Measurements from ENCODE around the gene MSMO1. TPM values are rescaled to one million over a fixed set of nuclear protein-coding genes. Genes with fewer than 3 reads are reported as not detected.
A peak's percentile ranks its signal among the peaks of the same experiment; 100 is the strongest.

Gene MSMO1
- polyA plus RNA-seq, 1 of the 3 experiments (the other 2 are of a cell fraction), result 13.2 TPM

DNA sequence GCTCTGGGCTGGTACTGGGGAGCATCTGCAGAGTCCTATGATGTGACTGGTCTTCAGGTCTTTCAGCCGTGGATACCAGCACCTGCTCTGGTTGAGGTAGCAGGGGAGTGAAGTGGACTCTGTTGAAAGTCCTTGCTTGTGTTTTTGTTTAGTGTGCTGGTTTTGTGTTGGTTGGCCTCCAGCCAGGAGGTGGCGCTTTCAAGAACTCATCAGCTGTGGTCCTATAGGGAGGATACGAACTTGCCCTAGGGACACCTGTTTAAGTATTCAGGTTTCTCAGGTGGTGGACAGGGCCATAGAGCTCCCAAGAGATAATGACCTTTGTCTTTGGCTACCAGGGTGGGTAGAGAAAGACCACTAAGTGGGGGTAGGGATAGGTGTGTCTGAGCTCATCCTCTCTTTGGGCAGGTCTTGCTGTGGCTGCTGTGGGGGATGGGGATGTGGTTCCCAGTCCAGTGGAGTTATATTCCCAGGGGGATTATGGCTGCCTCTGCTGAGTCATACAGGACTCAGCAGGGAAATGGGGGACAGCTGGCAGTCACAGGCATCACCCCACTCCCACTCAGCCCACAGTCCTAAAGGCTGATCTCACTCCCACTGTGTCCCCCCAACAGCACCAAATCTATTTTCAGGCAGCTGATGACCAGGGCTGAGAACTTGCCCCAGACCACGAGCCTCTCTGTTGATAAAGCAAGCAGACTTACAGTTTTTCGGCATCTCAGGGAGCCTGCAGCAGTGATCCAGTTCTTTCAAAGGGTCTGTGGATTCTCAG is 24.1 kb downstream of the MSMO1 start:
- POLR2A ChIA-PET, result no interaction called here
- DNase-seq, result no peak
- no peaks in the 10 kb centered on the region for H3F3A ChIP-seq (replicated peaks; ENCODE audit: insufficient read depth)

DNA sequence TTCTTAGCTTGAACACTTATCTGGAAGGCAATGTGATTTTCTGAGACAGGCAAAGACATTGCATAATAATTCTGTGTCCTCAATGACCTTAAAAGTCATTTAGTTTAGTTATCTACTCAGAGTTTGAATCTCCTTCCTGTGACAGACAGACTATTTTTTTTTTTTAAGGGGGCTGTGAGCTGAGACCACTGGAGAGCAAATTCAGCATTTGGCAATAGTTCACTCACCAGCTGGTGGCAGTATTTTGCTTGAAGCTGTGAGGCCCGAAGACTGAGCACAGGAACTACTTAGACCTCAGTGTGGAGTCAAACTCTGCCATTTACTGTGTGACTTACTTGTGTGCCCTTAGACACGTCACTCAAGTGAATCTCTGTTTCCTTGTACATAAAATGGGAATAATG is 28.4 kb downstream of the MSMO1 start:
- no peak overlapping the region; a peak in 1 of 4 replicates for H3K4me3 ChIP-seq (ENCODE audit: low read depth in 2 of 2, low read length in 1 of 2)
- CTCF ChIA-PET, result interaction anchor here (0.7 to 8.3 kb wide), 28 partner anchors 9 to 242 kb away, joined by 3 to 64 read pairs (median 6); partner anchors contain the start of gene CPE
- WGBS (ENCODE audit: low lambda C conversion rate), result 7% methylated on average over 2 of the region's 2 CpGs
- no peak overlapping the region for H3K27ac ChIP-seq (ENCODE audit: low read depth in 2 of 2, low read length in 1 of 2)
- no peaks in the 10 kb centered on the region for H3K4me1 ChIP-seq (ENCODE audit: control insufficient read depth in 1 of 2, insufficient read depth in 2 of 2, low read depth in 1 of 2, low read length in 1 of 2)
- no peak overlapping the region for H2AFZ ChIP-seq (ENCODE audit: low read depth)
- no peaks in the 10 kb centered on the region for H3K79me2 ChIP-seq (ENCODE audit: insufficient read depth)
- H3K27me3 ChIP-seq (ENCODE audit: insufficient read depth), result no peaks in the 10 kb centered on the region
- H3F3A ChIP-seq (replicated peaks; ENCODE audit: insufficient read depth), result no peaks in the 10 kb centered on the region
- DNase-seq, result peak; percentile 47
- H3K9me3 ChIP-seq, result no peaks in the 10 kb centered on the region
- H3K4me2 ChIP-seq, result no peak overlapping the region
- no peaks in the 10 kb centered on the region for H3K9me2 ChIP-seq
- no peaks in the 10 kb centered on the region for H4K20me1 ChIP-seq (ENCODE audit: insufficient read depth)
- POLR2A ChIA-PET, result no interaction called here
- no peak overlapping the region for H3K9ac ChIP-seq
- H3K36me3 ChIP-seq (replicated peaks in 1 of 2; ENCODE audit: control insufficient read depth in 1 of 2, insufficient read depth in 2 of 2, low read length in 1 of 2), result no peaks in the 10 kb centered on the region
- no peak for TF ChIP-seq FOSL2 (IDR thresholded peaks at IDR 0.05; ENCODE audit: borderline replicate concordance, low read depth)
- no peak for TF ChIP-seq FOXM1 (IDR thresholded peaks at IDR 0.05; ENCODE audit: low read depth)
- TF ChIP-seq NFIC (IDR thresholded peaks at IDR 0.05; ENCODE audit: borderline replicate concordance), result no peak
- TF ChIP-seq, protein P1, sequence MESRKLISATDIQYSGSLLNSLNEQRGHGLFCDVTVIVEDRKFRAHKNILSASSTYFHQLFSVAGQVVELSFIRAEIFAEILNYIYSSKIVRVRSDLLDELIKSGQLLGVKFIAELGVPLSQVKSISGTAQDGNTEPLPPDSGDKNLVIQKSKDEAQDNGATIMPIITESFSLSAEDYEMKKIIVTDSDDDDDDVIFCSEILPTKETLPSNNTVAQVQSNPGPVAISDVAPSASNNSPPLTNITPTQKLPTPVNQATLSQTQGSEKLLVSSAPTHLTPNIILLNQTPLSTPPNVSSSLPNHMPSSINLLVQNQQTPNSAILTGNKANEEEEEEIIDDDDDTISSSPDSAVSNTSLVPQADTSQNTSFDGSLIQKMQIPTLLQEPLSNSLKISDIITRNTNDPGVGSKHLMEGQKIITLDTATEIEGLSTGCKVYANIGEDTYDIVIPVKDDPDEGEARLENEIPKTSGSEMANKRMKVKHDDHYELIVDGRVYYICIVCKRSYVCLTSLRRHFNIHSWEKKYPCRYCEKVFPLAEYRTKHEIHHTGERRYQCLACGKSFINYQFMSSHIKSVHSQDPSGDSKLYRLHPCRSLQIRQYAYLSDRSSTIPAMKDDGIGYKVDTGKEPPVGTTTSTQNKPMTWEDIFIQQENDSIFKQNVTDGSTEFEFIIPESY (IDR thresholded peaks at IDR 0.05; ENCODE audit: borderline replicate concordance, low read depth), result no peak
- no peak for TF ChIP-seq NRF1 (IDR thresholded peaks at IDR 0.05; ENCODE audit: low read depth, low read length)
- TF ChIP-seq, protein P2, sequence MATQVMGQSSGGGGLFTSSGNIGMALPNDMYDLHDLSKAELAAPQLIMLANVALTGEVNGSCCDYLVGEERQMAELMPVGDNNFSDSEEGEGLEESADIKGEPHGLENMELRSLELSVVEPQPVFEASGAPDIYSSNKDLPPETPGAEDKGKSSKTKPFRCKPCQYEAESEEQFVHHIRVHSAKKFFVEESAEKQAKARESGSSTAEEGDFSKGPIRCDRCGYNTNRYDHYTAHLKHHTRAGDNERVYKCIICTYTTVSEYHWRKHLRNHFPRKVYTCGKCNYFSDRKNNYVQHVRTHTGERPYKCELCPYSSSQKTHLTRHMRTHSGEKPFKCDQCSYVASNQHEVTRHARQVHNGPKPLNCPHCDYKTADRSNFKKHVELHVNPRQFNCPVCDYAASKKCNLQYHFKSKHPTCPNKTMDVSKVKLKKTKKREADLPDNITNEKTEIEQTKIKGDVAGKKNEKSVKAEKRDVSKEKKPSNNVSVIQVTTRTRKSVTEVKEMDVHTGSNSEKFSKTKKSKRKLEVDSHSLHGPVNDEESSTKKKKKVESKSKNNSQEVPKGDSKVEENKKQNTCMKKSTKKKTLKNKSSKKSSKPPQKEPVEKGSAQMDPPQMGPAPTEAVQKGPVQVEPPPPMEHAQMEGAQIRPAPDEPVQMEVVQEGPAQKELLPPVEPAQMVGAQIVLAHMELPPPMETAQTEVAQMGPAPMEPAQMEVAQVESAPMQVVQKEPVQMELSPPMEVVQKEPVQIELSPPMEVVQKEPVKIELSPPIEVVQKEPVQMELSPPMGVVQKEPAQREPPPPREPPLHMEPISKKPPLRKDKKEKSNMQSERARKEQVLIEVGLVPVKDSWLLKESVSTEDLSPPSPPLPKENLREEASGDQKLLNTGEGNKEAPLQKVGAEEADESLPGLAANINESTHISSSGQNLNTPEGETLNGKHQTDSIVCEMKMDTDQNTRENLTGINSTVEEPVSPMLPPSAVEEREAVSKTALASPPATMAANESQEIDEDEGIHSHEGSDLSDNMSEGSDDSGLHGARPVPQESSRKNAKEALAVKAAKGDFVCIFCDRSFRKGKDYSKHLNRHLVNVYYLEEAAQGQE (IDR thresholded peaks at IDR 0.05; ENCODE audit: low read depth, low read length), result no peak
- TF ChIP-seq, protein P3, sequence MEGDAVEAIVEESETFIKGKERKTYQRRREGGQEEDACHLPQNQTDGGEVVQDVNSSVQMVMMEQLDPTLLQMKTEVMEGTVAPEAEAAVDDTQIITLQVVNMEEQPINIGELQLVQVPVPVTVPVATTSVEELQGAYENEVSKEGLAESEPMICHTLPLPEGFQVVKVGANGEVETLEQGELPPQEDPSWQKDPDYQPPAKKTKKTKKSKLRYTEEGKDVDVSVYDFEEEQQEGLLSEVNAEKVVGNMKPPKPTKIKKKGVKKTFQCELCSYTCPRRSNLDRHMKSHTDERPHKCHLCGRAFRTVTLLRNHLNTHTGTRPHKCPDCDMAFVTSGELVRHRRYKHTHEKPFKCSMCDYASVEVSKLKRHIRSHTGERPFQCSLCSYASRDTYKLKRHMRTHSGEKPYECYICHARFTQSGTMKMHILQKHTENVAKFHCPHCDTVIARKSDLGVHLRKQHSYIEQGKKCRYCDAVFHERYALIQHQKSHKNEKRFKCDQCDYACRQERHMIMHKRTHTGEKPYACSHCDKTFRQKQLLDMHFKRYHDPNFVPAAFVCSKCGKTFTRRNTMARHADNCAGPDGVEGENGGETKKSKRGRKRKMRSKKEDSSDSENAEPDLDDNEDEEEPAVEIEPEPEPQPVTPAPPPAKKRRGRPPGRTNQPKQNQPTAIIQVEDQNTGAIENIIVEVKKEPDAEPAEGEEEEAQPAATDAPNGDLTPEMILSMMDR (IDR thresholded peaks at IDR 0.05), result peak; percentile 56

More for the DNA sequence above, 24.1 kb downstream of the MSMO1 start:
- no peaks in the 10 kb centered on the region for H4K20me1 ChIP-seq (ENCODE audit: insufficient read depth)
- no peak overlapping the region for H3K4me3 ChIP-seq (ENCODE audit: low read depth in 2 of 2, low read length in 1 of 2)
- no peak overlapping the region for H3K9ac ChIP-seq
- 85% methylated on average over 2 of the region's 5 CpGs for WGBS (ENCODE audit: low lambda C conversion rate)
- H3K4me1 ChIP-seq (ENCODE audit: control insufficient read depth in 1 of 2, insufficient read depth in 2 of 2, low read depth in 1 of 2, low read length in 1 of 2), result no peaks in the 10 kb centered on the region
- no peaks in the 10 kb centered on the region for H3K79me2 ChIP-seq (ENCODE audit: insufficient read depth)
- H3K27ac ChIP-seq (ENCODE audit: low read depth in 2 of 2, low read length in 1 of 2), result no peak overlapping the region
- no peaks in the 10 kb centered on the region for H3K9me3 ChIP-seq
- no peaks in the 10 kb centered on the region for H3K9me2 ChIP-seq
- TF ChIP-seq NFIC (IDR thresholded peaks at IDR 0.05; ENCODE audit: borderline replicate concordance), result no peak
- no peak for TF ChIP-seq MEF2A (IDR thresholded peaks at IDR 0.05; ENCODE audit: borderline replicate concordance, low read depth)
- no peak for TF ChIP-seq FOXJ3 (CRISPR knock-in tag; IDR thresholded peaks at IDR 0.05)
- TF ChIP-seq, protein P3 (IDR thresholded peaks at IDR 0.05), result no peak
- TF ChIP-seq, protein P4, sequence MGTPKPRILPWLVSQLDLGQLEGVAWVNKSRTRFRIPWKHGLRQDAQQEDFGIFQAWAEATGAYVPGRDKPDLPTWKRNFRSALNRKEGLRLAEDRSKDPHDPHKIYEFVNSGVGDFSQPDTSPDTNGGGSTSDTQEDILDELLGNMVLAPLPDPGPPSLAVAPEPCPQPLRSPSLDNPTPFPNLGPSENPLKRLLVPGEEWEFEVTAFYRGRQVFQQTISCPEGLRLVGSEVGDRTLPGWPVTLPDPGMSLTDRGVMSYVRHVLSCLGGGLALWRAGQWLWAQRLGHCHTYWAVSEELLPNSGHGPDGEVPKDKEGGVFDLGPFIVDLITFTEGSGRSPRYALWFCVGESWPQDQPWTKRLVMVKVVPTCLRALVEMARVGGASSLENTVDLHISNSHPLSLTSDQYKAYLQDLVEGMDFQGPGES (IDR thresholded peaks at IDR 0.05; ENCODE audit: low read depth, low read length), result no peak
- no peak for TF ChIP-seq CHD2 (IDR thresholded peaks at IDR 0.05; ENCODE audit: low read length, partially characterized antibody)
- TF ChIP-seq, protein P5, sequence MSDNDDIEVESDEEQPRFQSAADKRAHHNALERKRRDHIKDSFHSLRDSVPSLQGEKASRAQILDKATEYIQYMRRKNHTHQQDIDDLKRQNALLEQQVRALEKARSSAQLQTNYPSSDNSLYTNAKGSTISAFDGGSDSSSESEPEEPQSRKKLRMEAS (IDR thresholded peaks at IDR 0.05; ENCODE audit: low read depth), result no peak
- no peak for TF ChIP-seq RCOR1 (IDR thresholded peaks at IDR 0.05; ENCODE audit: low read length)
- TF ChIP-seq ELF1 (IDR thresholded peaks at IDR 0.05), result no peak
- no peaks in the 10 kb centered on the region for H3K36me3 ChIP-seq (replicated peaks in 1 of 2; ENCODE audit: control insufficient read depth in 1 of 2, insufficient read depth in 2 of 2, low read length in 1 of 2)
- H3K4me2 ChIP-seq, result no peak overlapping the region
- no peak overlapping the region for H2AFZ ChIP-seq (ENCODE audit: low read depth)
- CTCF ChIA-PET, result interaction anchor here (1.1 to 1.5 kb wide), 4 partner anchors 9 to 113 kb away, joined by 3 to 5 read pairs (median 3); no protein-coding TSS in a partner anchor
- no peaks in the 10 kb centered on the region for H3K27me3 ChIP-seq (ENCODE audit: insufficient read depth)

Measured in SK-N-SH (cell line).